GM21423 (cell line): ENCODE results near the gene HIF1AN.
"Not testable (repeated sequence)": the region's sequence is repeated elsewhere in the genome, so short reads cannot be mapped to it uniquely, and the experiment has no call there.

ENCODE experiments used
- ATAC-seq: cut with Tn5 transposase; IDR thresholded peaks from one replicate; pipeline ENCODE4 v1.9.1; 2021; ENCODE audit warnings: mild to moderate bottlenecking, moderate library complexity; ENCODE audit not compliant: unreplicated experiment

The HIF1AN gene

DNA sequence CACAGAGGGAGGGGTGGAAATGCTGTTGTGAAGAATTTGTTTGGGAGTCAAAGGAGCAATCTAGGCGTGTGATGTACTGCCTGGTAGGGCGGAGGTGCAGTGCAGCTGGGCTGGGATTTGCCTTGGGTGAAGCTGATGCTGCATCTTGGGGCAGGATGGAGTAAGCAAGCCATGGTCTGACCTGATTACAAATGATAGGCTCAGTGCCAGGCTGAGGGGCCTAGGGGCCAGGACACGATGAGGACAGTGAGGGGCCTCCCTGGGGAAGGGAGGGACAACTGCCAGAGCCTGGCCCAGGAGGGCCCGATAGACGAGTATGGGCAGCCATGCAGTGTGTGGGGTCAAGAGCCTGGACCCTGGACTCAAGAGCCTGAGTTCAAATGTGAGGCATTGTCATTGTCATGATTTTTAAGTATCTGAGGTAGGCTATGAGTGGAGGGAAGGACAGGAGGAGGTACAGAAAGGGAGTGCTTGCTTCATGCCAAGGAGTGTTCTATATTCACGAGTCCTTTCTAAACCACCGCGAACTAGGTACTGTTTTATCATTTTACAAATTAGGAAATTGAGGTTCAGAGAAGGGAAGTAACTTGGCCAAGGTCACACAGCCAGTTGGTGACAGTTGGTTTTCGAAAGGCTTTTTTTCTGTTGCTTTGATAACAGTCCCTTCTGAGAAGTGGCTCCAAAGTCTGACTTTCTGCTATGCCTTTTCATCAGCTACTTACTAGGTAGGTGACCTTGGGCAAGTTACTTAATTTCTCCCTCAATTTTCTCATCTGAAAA is 29.7 kb downstream of the HIF1AN start:
- ATAC-seq: no peak

GRCh38 chr10:100566561-100566960 is 30.8 kb downstream of the HIF1AN start:
- no peak for ATAC-seq

DNA sequence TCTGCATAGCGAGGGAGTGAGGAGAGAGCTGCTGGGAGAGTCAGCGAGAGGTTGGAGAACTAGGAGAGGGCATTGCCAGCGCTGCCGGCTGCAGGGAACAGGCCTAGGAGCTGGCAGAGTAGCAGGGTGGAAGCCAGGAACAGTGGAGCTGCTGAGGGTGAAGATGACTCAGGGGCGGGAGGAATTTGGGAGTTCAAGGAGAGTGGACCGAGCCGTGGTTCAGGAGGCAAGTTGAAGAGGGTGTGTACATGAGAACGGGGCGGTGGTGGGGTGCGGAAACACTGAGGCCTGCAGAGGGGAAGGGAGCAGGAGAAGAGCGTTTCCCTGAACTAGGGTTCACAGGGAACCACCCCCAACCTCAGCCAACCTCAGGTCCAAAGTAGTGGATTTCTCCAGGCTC is 31.5 kb downstream of the HIF1AN start:
- ATAC-seq: no peak

- no peak for ATAC-seq
Observed at GRCh38 chr10:100567826-100568225, 32.1 kb downstream of the HIF1AN start.

DNA sequence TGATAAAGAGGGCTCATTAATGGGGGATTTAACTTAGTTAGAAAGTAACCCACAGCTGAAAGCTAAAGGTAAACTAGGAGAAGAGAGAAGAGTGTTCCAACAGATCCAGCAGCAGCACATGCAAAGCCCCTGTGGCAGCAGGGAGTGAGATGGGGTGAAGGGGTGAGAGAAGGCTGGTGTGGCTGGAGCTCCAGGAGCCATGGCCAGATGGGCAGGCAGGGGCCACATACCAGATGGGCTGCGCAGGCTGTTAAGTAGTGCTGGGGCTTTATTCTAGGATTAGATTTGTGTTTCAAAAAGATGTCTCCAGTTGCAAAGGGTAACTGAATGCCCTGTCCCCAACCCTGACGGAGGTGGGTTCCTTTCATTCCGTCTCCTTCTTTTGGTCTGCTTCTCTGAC is 33.2 kb downstream of the HIF1AN start:
- no peak for ATAC-seq

DNA sequence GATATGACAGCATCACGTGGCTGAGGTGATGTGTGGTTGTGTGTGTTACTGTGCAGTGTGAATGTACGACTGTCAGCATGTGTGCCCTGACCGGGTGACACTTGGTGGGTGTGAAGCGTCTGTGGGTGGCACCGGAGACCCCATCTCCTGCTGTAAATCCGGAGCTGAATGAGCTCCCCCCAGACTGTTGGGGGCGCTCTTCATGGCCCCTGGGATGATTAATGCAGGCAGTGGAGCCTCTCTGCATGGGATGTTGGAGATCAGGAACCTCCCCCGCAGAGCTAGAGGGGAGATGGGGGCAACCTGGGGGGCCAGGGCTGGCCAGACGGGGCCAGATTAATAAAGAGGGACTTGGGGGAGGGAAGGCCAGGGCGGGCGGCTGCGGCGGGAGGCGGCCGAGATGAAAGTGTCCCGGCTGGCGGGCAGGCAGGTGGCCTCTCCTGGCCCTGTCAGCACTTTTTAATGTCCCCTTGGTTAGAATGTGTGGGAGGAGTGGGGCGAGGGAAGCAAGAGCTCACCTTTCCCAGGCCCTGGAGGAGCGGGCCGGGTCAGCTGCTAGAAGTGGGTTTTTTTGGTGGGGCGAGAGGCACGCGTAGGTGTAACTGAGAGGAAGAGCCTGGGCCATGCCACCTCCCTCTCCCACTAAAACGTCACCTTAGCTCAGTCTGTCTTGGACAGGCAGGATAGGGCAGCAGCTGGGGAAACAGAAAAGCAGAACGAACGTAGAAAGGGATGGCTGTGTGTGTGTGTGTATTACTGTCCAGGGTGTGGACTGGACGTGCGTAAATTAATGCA is 34.1 kb downstream of the HIF1AN start:
- ATAC-seq: no peak

DNA sequence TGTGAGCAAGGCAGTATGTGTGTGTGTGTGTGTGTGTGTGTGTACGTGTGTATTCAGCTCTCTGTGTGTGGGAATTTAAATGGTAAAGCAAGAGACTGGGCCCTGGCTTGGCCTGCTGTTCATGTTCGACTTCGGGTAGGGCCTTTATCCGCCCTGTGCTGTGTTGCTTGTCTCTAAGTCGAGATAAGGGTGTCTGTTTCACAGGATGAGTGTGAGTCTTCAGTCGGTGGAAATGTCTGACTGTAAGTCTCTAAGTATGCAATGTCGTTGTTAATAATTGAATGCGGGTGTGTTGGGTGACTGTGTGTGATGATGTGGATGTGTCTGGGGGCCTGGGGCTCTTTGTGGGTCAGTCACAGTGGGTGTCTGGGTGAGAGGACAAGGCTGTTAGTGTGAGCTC is 34.8 kb downstream of the HIF1AN start:
- no peak for ATAC-seq

DNA sequence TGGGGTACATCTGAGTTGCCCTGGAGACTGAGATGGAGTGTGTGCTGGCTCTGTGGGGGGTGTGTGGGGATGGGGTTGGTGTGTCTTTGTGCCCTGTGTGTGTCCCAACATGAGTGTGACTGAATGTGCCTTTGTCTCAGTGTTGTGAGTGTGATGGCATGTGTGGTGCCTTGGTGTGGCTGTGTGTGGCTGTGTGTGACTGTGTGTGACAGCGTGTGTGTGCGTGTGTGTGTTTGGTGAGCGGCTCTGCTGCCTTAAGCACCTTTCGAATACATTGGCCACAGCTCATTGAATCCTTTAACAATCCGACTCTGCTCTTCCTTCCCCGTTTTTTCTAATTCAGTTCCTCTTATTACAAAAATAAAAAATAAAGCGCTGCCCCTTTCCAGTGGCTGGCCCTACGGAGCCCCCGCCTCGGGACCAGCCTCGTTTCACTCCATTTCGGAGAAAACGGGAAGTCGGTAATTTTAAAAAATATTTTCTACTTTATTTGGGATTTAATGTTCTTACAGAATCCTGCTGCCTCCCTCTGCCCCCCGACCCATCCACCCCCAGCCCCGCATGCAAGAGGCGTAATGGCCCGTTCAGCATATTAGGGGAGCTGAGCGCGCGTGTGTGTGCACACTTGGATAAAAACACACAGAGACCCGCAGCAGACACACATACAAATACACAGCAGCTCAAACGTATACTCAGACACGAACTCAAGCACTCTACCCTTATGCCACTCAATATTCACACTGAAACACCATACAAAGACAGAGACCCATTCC is 35.5 kb downstream of the HIF1AN start:
- ATAC-seq: no peak

DNA sequence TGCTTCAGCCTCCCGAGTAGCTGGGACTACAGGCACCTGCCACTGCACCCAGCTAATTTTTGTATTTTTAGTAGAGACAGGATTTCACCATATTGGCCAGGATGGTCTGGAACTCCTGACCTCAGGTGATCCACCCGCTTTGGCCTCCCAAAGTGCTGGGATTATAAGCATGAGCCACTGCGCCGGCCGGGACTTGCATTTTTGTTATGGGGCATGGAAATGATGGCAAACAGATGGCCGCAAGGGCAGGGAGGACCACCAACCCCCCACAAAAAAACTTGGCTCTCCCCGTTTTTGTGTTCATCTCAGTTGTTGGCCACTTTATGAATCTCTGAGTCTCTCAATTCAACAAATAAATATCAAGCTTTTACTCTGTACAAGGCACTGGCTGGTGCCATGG is 39.4 kb downstream of the HIF1AN start:
- not testable (repeated sequence) for ATAC-seq

GRCh38 chr10:100575585-100576281 is 40.0 kb downstream of the HIF1AN start:
- no peak for ATAC-seq

DNA sequence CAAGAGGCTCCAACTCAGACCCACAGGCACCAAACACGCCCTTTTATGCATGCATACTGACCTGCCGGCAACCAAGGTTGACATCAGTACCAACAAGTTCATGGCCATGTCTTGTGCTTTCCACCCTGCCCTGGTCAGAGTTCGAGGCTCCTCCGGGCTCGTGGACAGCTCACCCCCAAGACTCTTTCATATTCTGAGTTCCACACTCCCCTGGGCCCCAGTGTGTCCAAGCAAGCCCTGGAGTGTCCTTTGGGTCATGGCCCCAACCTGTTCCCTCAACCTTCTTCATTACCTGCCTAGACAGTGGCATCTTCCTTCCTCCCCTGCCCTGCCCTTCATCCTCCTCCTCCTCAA is 40.5 kb downstream of the HIF1AN start:
- no peak for ATAC-seq

DNA sequence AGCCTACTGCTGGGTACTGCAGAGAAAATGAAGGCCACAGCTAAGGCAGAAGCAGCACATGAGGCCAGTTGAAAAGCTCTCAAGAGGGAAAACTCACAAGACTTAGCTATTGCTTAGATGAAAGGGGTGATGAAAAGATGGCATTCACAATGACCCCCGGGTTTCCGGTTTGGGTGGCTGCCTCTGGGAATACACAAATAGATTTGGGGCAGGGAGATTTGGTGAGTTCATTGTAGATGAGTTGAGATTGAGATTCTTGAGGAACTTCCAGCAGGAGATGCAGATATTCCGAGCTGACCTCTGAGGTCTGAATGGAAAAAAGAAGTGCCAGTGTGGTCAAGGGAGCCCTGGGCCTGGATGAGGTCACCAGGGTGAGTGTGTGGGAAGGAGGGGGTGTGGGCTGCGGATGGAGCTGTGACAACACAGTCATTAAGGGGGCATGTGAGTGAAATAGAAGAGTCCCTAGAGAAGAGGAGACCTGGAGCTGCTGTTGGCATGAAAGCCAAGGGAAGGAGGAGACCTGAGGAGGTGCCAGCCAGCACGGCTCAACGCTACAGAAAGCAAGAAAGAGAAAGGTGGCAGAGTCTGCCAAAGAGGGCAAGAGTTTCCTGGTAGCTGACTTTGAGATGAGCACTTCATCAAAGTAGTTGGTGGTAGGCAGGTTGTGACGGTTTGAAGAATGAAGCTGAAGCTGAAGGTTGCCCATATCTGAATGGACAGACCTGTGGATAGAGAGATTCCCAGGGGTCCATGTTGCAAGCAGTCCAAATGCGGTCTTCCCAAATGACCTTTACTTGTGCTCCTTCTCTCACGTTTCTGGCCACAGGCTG is 43.7 kb downstream of the HIF1AN start:
- ATAC-seq: no peak

GRCh38 chr10:100586959-100587358 is 51.2 kb downstream of the HIF1AN start:
- no peak for ATAC-seq

GRCh38 chr10:100598166-100598565 is 62.4 kb downstream of the HIF1AN start:
- no peak for ATAC-seq

DNA sequence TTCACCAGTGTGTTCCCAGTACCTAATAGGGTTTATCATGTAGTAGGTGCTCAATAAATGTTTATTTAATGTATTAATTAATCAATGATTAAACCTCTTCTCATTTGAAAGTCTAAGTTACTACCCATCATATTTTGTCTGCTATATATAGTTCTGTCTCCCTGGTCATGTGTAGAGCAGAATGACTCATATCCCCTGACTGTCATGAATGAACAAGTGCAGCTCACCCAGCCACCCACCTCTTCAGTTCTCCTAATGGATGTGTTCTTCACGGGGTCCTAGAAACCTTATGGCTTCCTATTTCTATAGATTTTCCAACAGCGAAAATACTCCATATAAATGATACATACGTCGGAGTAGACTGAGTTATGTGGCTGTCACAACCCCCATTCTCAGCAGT is 64.5 kb downstream of the HIF1AN start:
- no peak for ATAC-seq

GRCh38 chr10:100607439-100607838 is 71.7 kb downstream of the HIF1AN start:
- ATAC-seq: no peak
